GM12864 (cell line): ENCODE data around the gene SCN4A.

Source experiments
- DNase-seq: peaks from one replicate; pipeline ENCODE4 v3.0.0-alpha.2; 2011; ENCODE audit warnings: low read depth
- H3K4me3 ChIP-seq: 2 replicates; pipeline ENCODE4 v1.5.1; 2011; ENCODE audit warnings: mild to moderate bottlenecking, low read depth, low read length, control low read depth
- TF ChIP-seq, protein P1 (sequence below): IDR thresholded peaks from 2 replicates; pipeline ENCODE4 v1.5.1; 2011; ENCODE audit warnings: low read depth, mild to moderate bottlenecking, moderate library complexity, low read length, control low read depth, inconsistent platforms; ENCODE audit errors: missing control alignments

The SCN4A gene

DNA sequence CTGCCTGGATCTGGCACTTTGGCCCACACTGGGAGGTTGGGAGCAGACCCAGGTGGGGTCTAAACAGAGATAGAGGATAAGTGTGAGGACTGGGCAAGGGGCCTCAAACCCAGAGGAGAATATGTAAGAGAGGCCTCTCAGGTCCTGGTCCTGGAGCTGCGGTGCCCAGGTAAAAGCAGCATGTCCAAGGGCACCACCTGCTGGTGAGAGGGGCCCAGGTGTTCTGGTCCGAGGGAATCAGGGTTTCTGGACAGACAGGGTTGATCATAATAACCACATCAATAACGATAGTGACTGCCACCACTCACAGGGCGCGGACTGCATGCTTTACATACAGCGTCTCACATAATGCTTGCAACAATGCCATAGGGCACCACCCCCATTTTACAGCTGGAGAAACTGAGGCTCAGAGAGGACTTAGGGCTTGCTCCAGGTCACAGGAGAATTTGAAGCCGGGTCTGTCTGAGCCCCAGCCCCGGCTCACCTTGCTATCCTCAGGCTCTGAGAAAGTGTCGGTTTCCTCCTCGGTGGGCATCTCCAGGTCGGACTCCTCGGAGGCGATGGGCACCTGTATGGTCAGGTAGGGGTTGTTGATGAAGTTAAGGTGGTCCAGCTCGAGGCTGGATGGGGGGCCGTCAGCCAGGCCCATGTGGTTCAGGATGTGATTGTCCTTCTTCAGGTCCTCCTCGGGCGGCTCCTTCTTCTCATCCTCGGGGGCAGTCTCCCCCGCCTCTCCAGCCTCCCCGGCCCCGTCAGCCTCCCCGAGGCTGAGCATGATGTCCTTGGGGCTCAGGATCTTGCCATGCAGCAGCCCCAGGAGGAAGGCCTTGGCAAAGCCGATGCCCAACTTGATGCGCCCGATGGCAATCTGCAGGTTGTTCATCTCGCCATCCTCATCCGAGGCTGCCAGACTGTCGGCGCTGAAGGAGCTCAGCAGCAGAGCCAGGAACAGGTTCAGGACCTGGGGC is 21.5 kb downstream of the SCN4A start:
- TF ChIP-seq, protein P1, sequence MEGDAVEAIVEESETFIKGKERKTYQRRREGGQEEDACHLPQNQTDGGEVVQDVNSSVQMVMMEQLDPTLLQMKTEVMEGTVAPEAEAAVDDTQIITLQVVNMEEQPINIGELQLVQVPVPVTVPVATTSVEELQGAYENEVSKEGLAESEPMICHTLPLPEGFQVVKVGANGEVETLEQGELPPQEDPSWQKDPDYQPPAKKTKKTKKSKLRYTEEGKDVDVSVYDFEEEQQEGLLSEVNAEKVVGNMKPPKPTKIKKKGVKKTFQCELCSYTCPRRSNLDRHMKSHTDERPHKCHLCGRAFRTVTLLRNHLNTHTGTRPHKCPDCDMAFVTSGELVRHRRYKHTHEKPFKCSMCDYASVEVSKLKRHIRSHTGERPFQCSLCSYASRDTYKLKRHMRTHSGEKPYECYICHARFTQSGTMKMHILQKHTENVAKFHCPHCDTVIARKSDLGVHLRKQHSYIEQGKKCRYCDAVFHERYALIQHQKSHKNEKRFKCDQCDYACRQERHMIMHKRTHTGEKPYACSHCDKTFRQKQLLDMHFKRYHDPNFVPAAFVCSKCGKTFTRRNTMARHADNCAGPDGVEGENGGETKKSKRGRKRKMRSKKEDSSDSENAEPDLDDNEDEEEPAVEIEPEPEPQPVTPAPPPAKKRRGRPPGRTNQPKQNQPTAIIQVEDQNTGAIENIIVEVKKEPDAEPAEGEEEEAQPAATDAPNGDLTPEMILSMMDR: peak; percentile 72
- no peak overlapping the region for H3K4me3 ChIP-seq
- no peak for DNase-seq

DNA sequence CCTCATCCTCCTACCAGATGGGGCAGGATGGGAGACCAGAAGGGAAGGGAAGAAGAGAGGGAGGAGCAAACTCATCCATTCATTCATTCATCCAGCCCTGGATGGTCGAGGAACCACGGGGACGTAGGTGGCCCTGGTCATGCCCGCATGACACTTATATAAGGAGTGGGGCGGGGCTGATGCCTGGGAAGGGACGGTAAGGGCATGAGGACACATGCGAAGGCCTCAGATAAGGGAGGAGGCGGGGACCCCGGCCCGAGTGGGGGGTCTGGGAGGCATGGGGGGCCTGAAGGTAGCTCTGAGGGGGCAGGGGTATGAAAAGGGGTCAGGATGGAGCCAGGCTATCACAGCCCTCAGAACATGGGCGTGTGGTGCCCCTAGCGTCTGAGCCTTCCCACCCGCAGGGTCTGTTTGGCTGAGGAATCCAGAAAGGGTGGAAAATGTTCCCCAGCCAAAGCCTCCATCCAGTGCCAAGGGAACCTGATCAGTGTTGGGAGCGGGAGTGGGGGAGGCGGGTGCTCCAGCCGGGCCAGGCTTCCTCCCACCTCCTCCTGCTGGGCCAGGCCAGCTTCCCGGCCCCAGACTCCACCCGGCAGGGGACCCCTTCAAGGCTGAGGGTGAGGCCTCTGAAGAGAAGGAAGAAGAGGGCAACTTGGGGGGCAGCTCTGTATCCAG is 23.0 kb downstream of the SCN4A start:
- TF ChIP-seq, protein P1: no peak
- no peak for DNase-seq
- no peak overlapping the region for H3K4me3 ChIP-seq

DNA sequence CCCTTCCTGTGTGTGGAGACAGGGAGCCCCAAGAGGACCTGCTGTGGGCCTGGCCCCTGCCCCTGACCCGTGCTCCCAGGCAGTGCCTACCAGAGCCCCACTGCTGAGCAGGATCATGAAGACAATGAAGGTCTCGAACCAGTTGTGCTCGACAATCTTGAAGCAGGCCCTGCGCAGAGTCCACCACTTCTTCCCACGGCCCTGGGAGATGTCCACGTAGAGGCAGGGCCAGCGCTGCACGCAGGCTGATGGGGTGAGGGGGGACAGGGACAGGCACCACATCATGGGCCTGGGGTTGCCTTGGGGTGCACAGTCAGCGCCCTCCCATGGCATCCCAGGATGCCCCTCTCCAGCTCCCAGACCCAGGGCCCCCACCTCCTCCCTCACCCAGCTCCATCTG is 24.2 kb downstream of the SCN4A start:
- no peak overlapping the region for H3K4me3 ChIP-seq
- DNase-seq: no peak
- TF ChIP-seq, protein P1: no peak

DNA sequence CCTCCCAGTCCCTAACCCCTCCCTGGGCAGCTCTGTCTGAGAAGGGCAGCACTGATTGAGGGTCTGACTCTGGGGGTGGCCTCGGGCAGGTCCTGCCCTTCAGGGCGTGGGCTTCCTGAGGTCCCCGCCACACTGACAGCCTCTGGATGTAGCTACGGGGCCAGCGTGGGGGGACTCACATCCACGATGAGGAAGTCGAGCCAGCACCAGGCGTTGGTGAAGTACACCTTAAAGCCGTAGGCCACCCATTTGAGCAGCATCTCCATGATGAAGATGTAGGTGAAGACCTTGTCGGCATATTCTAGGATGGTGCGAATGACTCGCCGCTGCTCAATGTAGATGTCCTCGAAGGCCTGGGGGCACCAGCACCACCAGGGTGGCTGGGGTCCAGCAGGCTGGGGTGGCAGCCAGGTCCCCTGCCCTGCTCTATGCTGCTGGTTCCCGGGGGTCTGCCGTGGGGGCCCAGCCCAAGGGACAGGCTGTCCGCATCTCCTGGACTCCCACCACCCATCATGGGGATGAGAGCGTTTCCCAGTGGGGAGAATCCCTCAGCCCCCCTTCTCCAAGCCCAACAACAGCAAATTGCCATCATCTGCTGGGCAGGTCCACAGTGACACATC is 24.9 kb downstream of the SCN4A start:
- DNase-seq: no peak
- H3K4me3 ChIP-seq: no peak overlapping the region
- TF ChIP-seq, protein P1: no peak

DNA sequence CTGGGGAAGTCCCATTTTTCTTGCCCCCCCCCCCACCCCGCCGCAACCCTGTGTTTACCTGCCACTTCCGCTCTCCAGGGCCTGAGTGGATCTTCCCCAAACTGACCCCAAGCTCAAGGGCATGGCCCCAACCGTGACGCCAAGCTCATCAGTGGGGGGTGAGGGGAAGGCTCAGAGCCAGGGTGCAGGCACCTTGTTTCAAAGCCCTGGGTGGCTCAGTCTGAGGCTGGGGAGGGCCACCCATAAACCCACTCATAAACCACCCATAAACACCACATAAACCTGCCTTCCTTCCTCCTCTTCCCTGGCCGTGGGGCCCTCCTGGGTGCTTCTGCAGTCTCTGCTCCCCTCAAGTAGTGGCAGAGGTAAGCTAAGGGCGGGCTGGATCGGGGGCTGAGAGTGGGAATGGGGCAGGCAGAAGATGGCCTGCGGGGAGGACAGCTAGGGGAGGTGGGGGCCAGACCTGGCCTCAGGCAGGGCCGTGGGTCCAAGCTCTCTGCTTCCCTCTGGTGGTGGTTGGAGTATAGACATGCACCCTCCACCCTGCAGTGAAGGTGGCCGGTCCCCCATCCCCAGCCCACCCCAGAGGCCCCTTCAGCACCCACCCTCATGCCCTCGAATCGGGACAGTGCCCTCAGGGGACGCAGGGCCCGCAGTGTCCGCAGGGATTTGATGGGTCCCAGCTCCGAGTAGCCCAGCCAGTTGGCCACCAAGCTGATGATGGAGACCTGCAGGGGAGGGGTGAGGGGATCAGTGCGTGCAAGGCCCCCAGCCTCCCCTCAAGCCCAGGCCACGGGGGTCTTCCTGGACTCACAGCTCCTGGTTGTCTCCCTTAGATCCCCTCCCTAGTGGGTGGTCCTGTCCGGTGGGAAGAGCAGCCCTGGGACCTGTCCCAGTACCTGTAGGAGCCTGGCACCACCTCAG is 26.0 kb downstream of the SCN4A start:
- TF ChIP-seq, protein P1: peak; percentile 89
- H3K4me3 ChIP-seq: peak overlapping the region; percentile 32
- no peak for DNase-seq

DNA sequence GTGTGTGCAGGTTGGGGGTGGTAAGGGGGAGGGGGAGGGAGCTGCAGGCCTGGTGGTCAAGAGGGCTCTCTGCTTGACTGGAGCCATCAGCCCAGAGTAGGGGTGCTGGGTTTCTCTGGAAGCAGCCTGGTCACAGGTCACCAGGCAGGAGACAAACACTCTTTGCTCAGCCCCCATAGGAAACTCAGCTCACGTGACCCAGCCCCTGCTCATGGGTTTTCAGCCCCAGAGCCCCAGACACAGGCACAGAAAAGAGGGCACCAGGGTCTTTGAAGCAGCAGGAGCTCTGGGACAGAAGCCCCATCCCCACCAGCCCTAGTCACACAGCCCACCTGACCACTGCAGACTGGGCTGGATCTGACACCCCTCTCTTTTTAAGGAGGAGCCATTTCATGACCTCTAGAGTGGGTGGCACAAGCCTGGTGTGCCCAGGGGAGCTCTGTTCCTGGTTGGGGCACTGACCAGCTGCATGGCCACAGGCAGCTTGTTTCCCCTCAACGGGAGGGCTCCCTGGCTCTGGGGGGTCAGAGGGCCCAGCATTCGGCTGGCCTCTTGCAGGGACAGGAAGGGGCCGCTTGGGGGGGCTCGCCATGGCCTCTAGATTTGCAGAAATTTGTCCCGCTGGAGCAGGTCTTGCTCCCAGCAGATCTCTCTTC is 26.8 kb downstream of the SCN4A start:
- no peak for DNase-seq
- H3K4me3 ChIP-seq: no peak overlapping the region
- TF ChIP-seq, protein P1: no peak
